GM19438 (cell line): ENCODE data around the gene JCAD.
"Not testable (repeated sequence)": the region's sequence is repeated elsewhere in the genome, so short reads cannot be mapped to it uniquely, and the experiment has no call there.

ENCODE experiments used
- ATAC-seq: cut with Tn5 transposase; IDR thresholded peaks from one replicate; pipeline ENCODE4 v1.9.1; 2021; ENCODE audit warnings: low read depth; ENCODE audit not compliant: unreplicated experiment

Gene JCAD

GRCh38 chr10:30059209-30060107, at the start of gene JCAD:
Gene JCAD (minus strand): TSS chr10:30059586. CDS start chr10:30047812, 11,774 bp downstream.
- ATAC-seq, result peak; percentile 87

- no peak for ATAC-seq
These were observed 47.6 kb upstream of the JCAD start for GRCh38 chr10:30106987-30107386.

- ATAC-seq, result no peak
These were observed 44.4 kb upstream of the JCAD start for GRCh38 chr10:30103595-30104320.

GRCh38 chr10:30099706-30100105, 40.3 kb upstream of the JCAD start:
- not testable (repeated sequence) for ATAC-seq

- no peak for ATAC-seq
These were observed 39.7 kb upstream of the JCAD start for GRCh38 chr10:30099101-30099500.

GRCh38 chr10:30098629-30099028, 39.2 kb upstream of the JCAD start:
- no peak for ATAC-seq

GRCh38 chr10:30096564-30096963, 37.2 kb upstream of the JCAD start:
- ATAC-seq, result no peak

GRCh38 chr10:30095631-30096422, 36.4 kb upstream of the JCAD start:
- no peak for ATAC-seq

- no peak for ATAC-seq
These were observed 35.2 kb upstream of the JCAD start for GRCh38 chr10:30094601-30095000.

GRCh38 chr10:30093303-30093950, 34.0 kb upstream of the JCAD start:
- ATAC-seq, result no peak

- no peak for ATAC-seq
These were observed 32.9 kb upstream of the JCAD start for GRCh38 chr10:30092151-30092790.

- ATAC-seq, result no peak
These were observed 31.8 kb upstream of the JCAD start for GRCh38 chr10:30091136-30091535.

- no peak for ATAC-seq
These were observed 28.8 kb upstream of the JCAD start for GRCh38 chr10:30088178-30088577.

- no peak for ATAC-seq
These were observed 24.5 kb upstream of the JCAD start for GRCh38 chr10:30083934-30084333.

GRCh38 chr10:30081182-30081581, 21.8 kb upstream of the JCAD start:
- no peak for ATAC-seq

GRCh38 chr10:30080161-30080560, 20.8 kb upstream of the JCAD start:
- ATAC-seq, result no peak

GRCh38 chr10:30079408-30079807, 20.0 kb upstream of the JCAD start:
- no peak for ATAC-seq

- no peak for ATAC-seq
These were observed 16.1 kb upstream of the JCAD start for GRCh38 chr10:30075481-30075880.

GRCh38 chr10:30074933-30075332, 15.5 kb upstream of the JCAD start:
- ATAC-seq, result no peak

GRCh38 chr10:30074090-30074489, 14.7 kb upstream of the JCAD start:
- ATAC-seq, result no peak
